Activated T-cell treated with anti-CD3 and anti-CD28 coated beads, Interleukin-2, amount 50 U/mL, for 24 hours (primary cell): ENCODE results near the gene RAB3IP.
"Not testable (repeated sequence)": the region's sequence is repeated elsewhere in the genome, so short reads cannot be mapped to it uniquely, and the experiment has no call there.

Experiments
- DNase-seq: peaks from one replicate; pipeline ENCODE4 v3.0.0-alpha.2; 2020
- H3K27ac Mint-ChIP-seq: 2 replicates; pipeline ENCODE4 v1.8.0; 2020; ENCODE audit warnings: mild to moderate bottlenecking, mixed read lengths
- H3K27me3 Mint-ChIP-seq: 2 replicates; pipeline ENCODE4 v1.8.0; 2020; ENCODE audit warnings: mixed read lengths
- H3K36me3 Mint-ChIP-seq: 2 replicates; pipeline ENCODE4 v1.8.0; 2020; ENCODE audit warnings: low read depth, mixed read lengths
- H3K4me1 Mint-ChIP-seq: 2 replicates; pipeline ENCODE4 v1.8.0; 2020; ENCODE audit warnings: low read depth, mixed read lengths
- H3K4me3 Mint-ChIP-seq: 2 replicates; pipeline ENCODE4 v1.8.0; 2020; ENCODE audit warnings: mild to moderate bottlenecking, moderate library complexity, mixed read lengths
- H3K9me3 Mint-ChIP-seq: 2 replicates; pipeline ENCODE4 v1.8.0; 2020; ENCODE audit warnings: mixed read lengths

The RAB3IP gene

GRCh38 chr12:69836015-69836414, 97.4 kb downstream of the RAB3IP start:
- Mint-ChIP-seq H3K4me3 (no peak overlapping the region), H3K36me3 (no peaks in the 10 kb centered on the region), H3K27ac (no peak overlapping the region), H3K9me3 (no peaks in the 10 kb centered on the region), H3K4me1 (no peaks in the 10 kb centered on the region), H3K27me3 (peaks cover 22% of the 10 kb centered on the region)
- DNase-seq, result no peak

GRCh38 chr12:69837191-69837590, 98.5 kb downstream of the RAB3IP start:
- peaks cover 19% of the 10 kb centered on the region for H3K27me3 Mint-ChIP-seq
- no peak overlapping the region for H3K4me3 Mint-ChIP-seq
- H3K4me1 Mint-ChIP-seq, result no peaks in the 10 kb centered on the region
- H3K9me3 Mint-ChIP-seq, result no peaks in the 10 kb centered on the region
- no peak overlapping the region for H3K27ac Mint-ChIP-seq
- no peaks in the 10 kb centered on the region for H3K36me3 Mint-ChIP-seq
- no peak for DNase-seq

DNA sequence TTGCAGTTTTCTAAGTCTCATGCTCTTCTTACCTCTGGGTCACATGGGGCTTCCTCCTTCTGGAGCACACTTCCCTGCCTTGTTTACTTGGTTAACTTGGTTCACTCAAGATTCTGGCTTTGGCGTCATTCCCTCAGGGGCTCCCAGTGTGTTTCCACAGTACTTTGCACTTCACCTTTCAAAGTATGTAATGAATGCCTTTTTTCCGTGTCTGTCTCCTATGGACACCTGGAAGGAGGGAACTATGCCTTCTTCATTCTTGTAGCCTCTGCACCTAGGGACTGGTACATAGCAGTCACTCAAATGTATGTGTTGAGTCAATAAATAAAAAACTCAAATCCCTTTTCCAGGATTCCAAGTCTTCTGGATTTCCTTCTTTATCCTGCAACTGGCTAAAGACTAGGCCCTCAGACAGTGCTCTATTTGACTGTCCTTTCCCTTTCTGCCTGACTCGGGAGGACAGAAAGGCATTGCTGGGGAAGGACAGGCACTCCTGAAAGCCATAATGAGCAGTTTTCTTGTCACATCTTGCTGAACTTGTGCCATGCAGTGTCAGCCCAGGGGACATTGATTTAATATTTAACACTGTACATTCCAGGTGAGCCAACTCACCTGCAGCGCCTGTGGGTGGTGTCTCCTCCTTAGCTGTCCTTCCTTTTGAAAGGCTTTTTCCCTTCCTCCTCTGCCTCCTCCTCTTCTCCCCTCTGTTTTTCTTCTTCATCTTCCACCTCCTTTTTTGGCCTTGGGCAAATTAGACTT, 99.2 kb downstream of the RAB3IP start:
- Mint-ChIP-seq H3K27ac (no peak overlapping the region), H3K27me3 (peaks cover 16% of the 10 kb centered on the region), H3K4me1 (no peaks in the 10 kb centered on the region), H3K36me3 (no peaks in the 10 kb centered on the region), H3K4me3 (no peak overlapping the region), H3K9me3 (no peaks in the 10 kb centered on the region)
- DNase-seq, result no peak

DNA sequence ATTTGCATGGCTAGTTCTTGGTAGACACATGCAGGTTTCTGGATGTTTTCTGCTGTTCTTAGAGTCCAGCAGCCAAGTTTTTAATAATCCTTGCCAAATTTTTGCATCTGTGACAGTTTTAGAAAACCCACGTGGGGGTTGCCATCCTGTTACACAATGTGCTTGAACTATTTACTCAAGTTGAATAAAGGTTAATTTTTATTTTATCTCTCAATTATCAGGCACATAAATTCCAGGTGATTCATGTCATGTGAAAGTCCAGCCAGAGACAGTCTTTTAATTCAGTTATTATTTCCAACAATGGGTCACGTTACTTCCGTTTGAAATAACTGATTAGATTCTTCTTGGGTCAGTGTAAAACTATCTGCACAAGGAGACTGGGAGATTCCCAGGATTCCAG, 102.1 kb downstream of the RAB3IP start:
- H3K27me3 Mint-ChIP-seq, result peaks cover 17% of the 10 kb centered on the region
- no peak overlapping the region for H3K27ac Mint-ChIP-seq
- DNase-seq, result no peak
- no peaks in the 10 kb centered on the region for H3K9me3 Mint-ChIP-seq
- H3K4me3 Mint-ChIP-seq, result no peak overlapping the region
- no peaks in the 10 kb centered on the region for H3K36me3 Mint-ChIP-seq
- H3K4me1 Mint-ChIP-seq, result no peaks in the 10 kb centered on the region

- Mint-ChIP-seq H3K4me1 (no peaks in the 10 kb centered on the region), H3K27me3 (peaks cover 20% of the 10 kb centered on the region), H3K36me3 (no peaks in the 10 kb centered on the region)
Observed at GRCh38 chr12:69843608-69844007, 104.9 kb downstream of the RAB3IP start.

GRCh38 chr12:69844416-69844815, 105.8 kb downstream of the RAB3IP start:
- Mint-ChIP-seq H3K4me1 (no peaks in the 10 kb centered on the region), H3K27ac (no peak overlapping the region), H3K4me3 (no peak overlapping the region), H3K27me3 (peaks cover 21% of the 10 kb centered on the region), H3K36me3 (no peaks in the 10 kb centered on the region), H3K9me3 (no peaks in the 10 kb centered on the region)
- no peak for DNase-seq

More at GRCh38 chr12:69843608-69844007, 104.9 kb downstream of the RAB3IP start:
- DNase-seq, result no peak
- H3K9me3 Mint-ChIP-seq, result no peaks in the 10 kb centered on the region
- no peak overlapping the region for H3K27ac Mint-ChIP-seq
- H3K4me3 Mint-ChIP-seq, result no peak overlapping the region

DNA sequence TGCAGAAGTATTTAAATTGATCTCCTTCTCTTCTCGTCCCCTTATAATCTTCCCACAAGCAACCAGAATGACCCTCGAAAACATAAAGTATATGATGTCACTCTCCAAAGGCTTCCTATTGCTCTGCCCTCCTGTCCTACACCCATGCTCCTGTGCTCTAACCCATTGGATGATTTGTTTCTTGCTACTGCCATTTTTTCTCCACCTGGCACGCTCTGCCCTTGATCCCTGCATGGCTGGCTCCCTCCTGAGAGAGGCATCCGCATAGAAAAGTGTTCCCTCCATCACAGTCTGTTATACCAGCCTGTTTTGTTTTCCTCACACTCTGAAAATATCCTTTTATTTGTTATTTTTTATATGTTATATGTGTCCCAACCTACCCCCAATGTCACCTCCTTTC, 106.2 kb downstream of the RAB3IP start:
- DNase-seq, result no peak
- H3K4me3 Mint-ChIP-seq, result no peak overlapping the region
- no peaks in the 10 kb centered on the region for H3K9me3 Mint-ChIP-seq
- H3K4me1 Mint-ChIP-seq, result no peaks in the 10 kb centered on the region
- no peak overlapping the region for H3K27ac Mint-ChIP-seq
- peaks cover 24% of the 10 kb centered on the region for H3K27me3 Mint-ChIP-seq
- H3K36me3 Mint-ChIP-seq, result no peaks in the 10 kb centered on the region

GRCh38 chr12:69846976-69847375, 108.3 kb downstream of the RAB3IP start:
- no peaks in the 10 kb centered on the region for H3K36me3 Mint-ChIP-seq
- DNase-seq, result no peak

DNA sequence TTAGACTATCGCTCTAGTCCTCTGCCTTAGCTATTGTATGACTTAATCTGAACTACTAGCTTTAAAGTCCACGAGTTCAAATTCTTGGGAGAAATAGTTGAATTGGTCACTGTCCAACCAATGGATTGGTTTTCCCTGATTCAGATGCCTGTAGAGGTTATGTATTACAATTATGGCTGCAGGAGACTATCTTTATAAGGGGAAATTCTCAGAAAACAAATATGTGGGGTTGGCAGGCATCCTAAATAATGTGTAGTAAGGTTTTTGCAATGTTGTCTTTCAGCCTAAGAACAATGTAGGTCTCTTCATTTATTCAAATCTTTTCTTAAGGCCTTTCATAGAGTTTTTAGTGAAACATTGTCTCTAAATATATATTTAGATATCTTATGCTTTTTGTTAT, 113.3 kb downstream of the RAB3IP start:
- no peaks in the 10 kb centered on the region for H3K36me3 Mint-ChIP-seq
- DNase-seq, result no peak
- H3K27ac Mint-ChIP-seq, result no peak overlapping the region

More at GRCh38 chr12:69846976-69847375, 108.3 kb downstream of the RAB3IP start:
- no peaks in the 10 kb centered on the region for H3K4me1 Mint-ChIP-seq
- no peaks in the 10 kb centered on the region for H3K9me3 Mint-ChIP-seq
- H3K27ac Mint-ChIP-seq, result no peak overlapping the region
- H3K27me3 Mint-ChIP-seq, result peaks cover 25% of the 10 kb centered on the region
- H3K4me3 Mint-ChIP-seq, result no peak overlapping the region

GRCh38 chr12:69853176-69853961, 114.7 kb downstream of the RAB3IP start:
- H3K4me1 Mint-ChIP-seq, H3K9me3 Mint-ChIP-seq: not testable (repeated sequence)

More for the DNA sequence above, 113.3 kb downstream of the RAB3IP start:
- no peaks in the 10 kb centered on the region for H3K4me1 Mint-ChIP-seq
- H3K27me3 Mint-ChIP-seq, result peaks cover 19% of the 10 kb centered on the region
- H3K9me3 Mint-ChIP-seq, result peaks cover 3% of the 10 kb centered on the region
- H3K4me3 Mint-ChIP-seq, result no peak overlapping the region

GRCh38 chr12:69866698-69867097, 128.0 kb downstream of the RAB3IP start:
- no peaks in the 10 kb centered on the region for H3K36me3 Mint-ChIP-seq
- no peak for DNase-seq
- H3K9me3 Mint-ChIP-seq, result no peaks in the 10 kb centered on the region
- no peaks in the 10 kb centered on the region for H3K4me1 Mint-ChIP-seq
- H3K27me3 Mint-ChIP-seq, result peaks cover 44% of the 10 kb centered on the region
- H3K27ac Mint-ChIP-seq, result no peak overlapping the region
- H3K4me3 Mint-ChIP-seq, result no peak overlapping the region

More at GRCh38 chr12:69853176-69853961, 114.7 kb downstream of the RAB3IP start:
- peaks cover 17% of the 10 kb centered on the region for H3K27me3 Mint-ChIP-seq
- not testable (repeated sequence) for H3K27ac Mint-ChIP-seq, H3K4me3 Mint-ChIP-seq, DNase-seq, H3K36me3 Mint-ChIP-seq

DNA sequence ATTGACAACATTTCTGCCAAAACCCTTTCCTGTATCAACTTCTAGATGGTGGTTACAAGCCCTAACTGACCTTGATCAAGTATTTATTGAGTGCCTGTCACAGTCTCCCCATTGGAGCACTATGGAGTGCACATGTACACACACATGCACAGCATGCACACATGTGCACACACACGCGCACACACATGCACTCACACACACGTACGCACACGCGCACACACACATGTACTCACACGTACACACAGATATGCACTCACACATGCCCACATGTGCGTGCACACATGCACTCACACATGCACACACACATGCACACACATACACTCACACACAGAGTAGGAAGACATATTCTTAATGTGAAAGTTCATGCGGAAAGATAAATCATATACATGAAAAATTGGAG, 130.0 kb downstream of the RAB3IP start:
- Mint-ChIP-seq H3K27ac (no peak overlapping the region), H3K9me3 (no peaks in the 10 kb centered on the region), H3K36me3 (no peaks in the 10 kb centered on the region), H3K4me1 (no peaks in the 10 kb centered on the region), H3K4me3 (no peak overlapping the region), H3K27me3 (peaks cover 47% of the 10 kb centered on the region)
- no peak for DNase-seq

DNA sequence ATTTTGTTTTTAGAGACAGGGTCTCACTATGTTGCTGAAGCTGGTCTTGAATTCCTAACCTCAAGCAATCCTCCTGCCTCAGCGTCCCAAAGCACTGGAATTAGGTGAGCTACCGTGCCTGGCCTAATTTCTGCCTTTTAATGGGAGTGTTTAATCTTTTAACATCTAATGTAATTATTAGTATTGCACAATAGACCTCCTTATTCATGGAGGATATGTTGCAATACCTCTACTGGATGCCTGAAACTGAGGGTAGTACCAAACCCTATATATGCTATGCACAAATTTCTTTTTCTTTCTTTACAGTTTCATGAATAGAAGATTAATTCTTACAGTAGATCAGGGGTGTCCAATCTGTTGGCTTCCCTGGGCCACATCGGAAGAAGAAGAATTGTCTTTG, 134.1 kb downstream of the RAB3IP start:
- H3K4me1 Mint-ChIP-seq, result no peaks in the 10 kb centered on the region
- DNase-seq, result no peak
- no peaks in the 10 kb centered on the region for H3K36me3 Mint-ChIP-seq
- peaks cover 24% of the 10 kb centered on the region for H3K27me3 Mint-ChIP-seq
- no peak overlapping the region for H3K27ac Mint-ChIP-seq
- no peaks in the 10 kb centered on the region for H3K9me3 Mint-ChIP-seq
- H3K4me3 Mint-ChIP-seq, result no peak overlapping the region
